Hepatocyte (in vitro differentiated cells): ENCODE measurements around the gene ABCC9.

ENCODE experiments used
- EZH2 ChIP-seq: fragments of 200-600 bp; sonication (generic); IDR thresholded peaks from 2 replicates; pipeline ENCODE4 v1.6.1; 2016; ENCODE audit warnings: antibody characterized with exemption, mild to moderate bottlenecking, borderline replicate concordance
- EZH2phosphoT487 ChIP-seq: fragments of 200-600 bp; sonication (generic); IDR thresholded peaks from one replicate; pipeline ENCODE4 v1.6.1; 2018; ENCODE audit warnings: antibody characterized with exemption, mild to moderate bottlenecking, low read depth, moderate library complexity; ENCODE audit not compliant: unreplicated experiment, severe bottlenecking
- TF ChIP-seq, protein P1 (sequence below): fragments of 200-600 bp; sonication (generic); IDR thresholded peaks from 2 replicates; pipeline ENCODE4 v1.5.1; 2016; ENCODE audit warnings: antibody characterized with exemption, mild to moderate bottlenecking; ENCODE audit not compliant: poor library complexity

DNA sequence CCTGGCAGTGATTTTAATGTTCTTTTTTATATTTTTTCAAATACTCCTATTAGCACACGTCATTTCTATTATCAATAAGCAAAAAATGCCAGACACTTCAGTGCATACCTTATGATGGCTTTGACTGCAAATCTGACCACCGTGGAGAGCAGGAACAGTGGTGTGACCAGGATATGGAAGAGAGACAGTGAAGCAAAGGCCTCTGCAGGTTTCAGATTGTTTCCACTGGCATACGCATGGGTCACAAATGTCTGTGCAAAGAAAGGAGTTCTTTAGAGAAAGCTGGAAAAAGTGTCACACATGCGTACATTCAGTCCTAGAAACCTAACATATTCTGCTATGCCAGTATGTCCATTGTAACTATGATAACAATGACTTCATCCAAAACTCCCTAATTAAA is 47.3 kb downstream of the ABCC9 start:
- TF ChIP-seq, protein P1, sequence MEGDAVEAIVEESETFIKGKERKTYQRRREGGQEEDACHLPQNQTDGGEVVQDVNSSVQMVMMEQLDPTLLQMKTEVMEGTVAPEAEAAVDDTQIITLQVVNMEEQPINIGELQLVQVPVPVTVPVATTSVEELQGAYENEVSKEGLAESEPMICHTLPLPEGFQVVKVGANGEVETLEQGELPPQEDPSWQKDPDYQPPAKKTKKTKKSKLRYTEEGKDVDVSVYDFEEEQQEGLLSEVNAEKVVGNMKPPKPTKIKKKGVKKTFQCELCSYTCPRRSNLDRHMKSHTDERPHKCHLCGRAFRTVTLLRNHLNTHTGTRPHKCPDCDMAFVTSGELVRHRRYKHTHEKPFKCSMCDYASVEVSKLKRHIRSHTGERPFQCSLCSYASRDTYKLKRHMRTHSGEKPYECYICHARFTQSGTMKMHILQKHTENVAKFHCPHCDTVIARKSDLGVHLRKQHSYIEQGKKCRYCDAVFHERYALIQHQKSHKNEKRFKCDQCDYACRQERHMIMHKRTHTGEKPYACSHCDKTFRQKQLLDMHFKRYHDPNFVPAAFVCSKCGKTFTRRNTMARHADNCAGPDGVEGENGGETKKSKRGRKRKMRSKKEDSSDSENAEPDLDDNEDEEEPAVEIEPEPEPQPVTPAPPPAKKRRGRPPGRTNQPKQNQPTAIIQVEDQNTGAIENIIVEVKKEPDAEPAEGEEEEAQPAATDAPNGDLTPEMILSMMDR: no peak
- TF ChIP-seq EZH2: no peak
- TF ChIP-seq EZH2phosphoT487: no peak
